Loucy (cell line): Measurements from ENCODE around the gene KRTAP1-4.

Source experiments
- H2AFZ ChIP-seq: fragments of 200-600 bp; sonication (generic); 2 replicates; pipeline ENCODE4 v1.6.0; 2016; ENCODE audit warnings: antibody characterized with exemption, mild to moderate bottlenecking, low read length, moderate library complexity
- H3F3A ChIP-seq: fragments of 200-600 bp; 2 replicates; pipeline ENCODE4 v1.6.0; 2016; ENCODE audit warnings: antibody characterized with exemption, low read depth, mild to moderate bottlenecking
- H3K27me3 ChIP-seq: fragments of 200-600 bp; sonication (generic); 2 replicates; pipeline ENCODE4 v1.6.1; 2014; ENCODE audit warnings: low read length, mild to moderate bottlenecking; ENCODE audit not compliant: insufficient read depth, poor library complexity, severe bottlenecking
- H3K36me3 ChIP-seq: fragments of 200-600 bp; sonication (generic); 2 replicates; pipeline ENCODE4 v1.6.1; 2016; ENCODE audit warnings: low read length; ENCODE audit not compliant: insufficient read depth
- H3K4me1 ChIP-seq: fragments of 200-600 bp; sonication (generic); 2 replicates; pipeline ENCODE4 v1.5.1; 2014; ENCODE audit warnings: low read length, mild to moderate bottlenecking; ENCODE audit not compliant: insufficient read depth, poor library complexity, severe bottlenecking
- H3K4me2 ChIP-seq: fragments of 200-600 bp; sonication (generic); 2 replicates; pipeline ENCODE4 v1.6.0; 2014; ENCODE audit warnings: antibody characterized with exemption, low read length, low read depth, mild to moderate bottlenecking; ENCODE audit not compliant: poor library complexity, severe bottlenecking
- H3K4me3 ChIP-seq: fragments of 200-600 bp; sonication (generic); 2 replicates; pipeline ENCODE4 v1.5.1; 2014; ENCODE audit warnings: low read length, mild to moderate bottlenecking, mixed read lengths; ENCODE audit not compliant: poor library complexity, severe bottlenecking
- H3K79me2 ChIP-seq: fragments of 200-600 bp; sonication (generic); 2 replicates; pipeline ENCODE4 v1.6.1; 2014; ENCODE audit warnings: low read length; ENCODE audit not compliant: insufficient read depth
- H3K9ac ChIP-seq: fragments of 200-600 bp; sonication (generic); 2 replicates; pipeline ENCODE4 v1.6.0; 2014; ENCODE audit warnings: mild to moderate bottlenecking, low read depth, low read length, moderate library complexity; ENCODE audit not compliant: poor library complexity, severe bottlenecking
- H3K9me2 ChIP-seq: fragments of 200-600 bp; sonication (generic); replicated peaks from 2 replicates; pipeline ENCODE4 v1.6.1; 2016; ENCODE audit warnings: low read depth, low read length, mixed read lengths
- H3K9me3 ChIP-seq: fragments of 200-600 bp; sonication (generic); 2 replicates; pipeline ENCODE4 v1.6.1; 2014; ENCODE audit warnings: mild to moderate bottlenecking, antibody characterized with exemption, low read length, low read depth; ENCODE audit not compliant: insufficient read depth
- H4K20me1 ChIP-seq: fragments of 200-600 bp; sonication (generic); 2 replicates; pipeline ENCODE4 v1.6.0; 2014; ENCODE audit warnings: antibody characterized with exemption, low read length, mild to moderate bottlenecking; ENCODE audit not compliant: insufficient read depth, poor library complexity, severe bottlenecking
- CTCF ChIP-seq: fragments of 200-600 bp; sonication (generic); conservative IDR thresholded peaks from 2 replicates; pipeline ENCODE4 v1.5.1; 2014; ENCODE audit warnings: mild to moderate bottlenecking, antibody characterized with exemption, low read length
- EZH2phosphoT487 ChIP-seq: fragments of 200-600 bp; IDR thresholded peaks from 2 replicates; pipeline ENCODE4 v1.6.1; 2018; ENCODE audit warnings: antibody characterized with exemption, mild to moderate bottlenecking, moderate library complexity, borderline replicate concordance

KRTAP1-4 gene

GRCh38 chr17:41024697-41025096 is 5.3 kb downstream of the KRTAP1-4 start:
- Histone ChIP-seq H2AFZ (no peak overlapping the region), H3K4me1 (no peaks in the 10 kb centered on the region), H3K27me3 (no peaks in the 10 kb centered on the region), H3K4me3 (no peak overlapping the region), H3K79me2 (no peaks in the 10 kb centered on the region), H3K9me2 (no peaks in the 10 kb centered on the region), H3K36me3 (no peaks in the 10 kb centered on the region), H3K4me2 (no peak overlapping the region), H3K9me3 (no peaks in the 10 kb centered on the region), H4K20me1 (no peaks in the 10 kb centered on the region), H3F3A (no peaks in the 10 kb centered on the region), H3K9ac (no peak overlapping the region)
- TF ChIP-seq CTCF: no peak
- no peak for TF ChIP-seq EZH2phosphoT487

- no peak overlapping the region for H3K4me2 ChIP-seq
- no peak overlapping the region for H3K4me3 ChIP-seq
- no peaks in the 10 kb centered on the region for H3K27me3 ChIP-seq
- no peak overlapping the region for H2AFZ ChIP-seq
- H3K9ac ChIP-seq: no peak overlapping the region
- TF ChIP-seq CTCF: no peak
- no peak for TF ChIP-seq EZH2phosphoT487
- H3K36me3 ChIP-seq: no peaks in the 10 kb centered on the region
- no peaks in the 10 kb centered on the region for H4K20me1 ChIP-seq
- no peaks in the 10 kb centered on the region for H3K9me3 ChIP-seq
- H3F3A ChIP-seq: no peaks in the 10 kb centered on the region
- H3K9me2 ChIP-seq: no peaks in the 10 kb centered on the region
- H3K4me1 ChIP-seq: no peaks in the 10 kb centered on the region
- H3K79me2 ChIP-seq: no peaks in the 10 kb centered on the region
Measured at GRCh38 chr17:41020336-41020735, 9.7 kb downstream of the KRTAP1-4 start.

- Histone ChIP-seq H3K36me3 (no peaks in the 10 kb centered on the region), H3K79me2 (no peaks in the 10 kb centered on the region), H3K4me3 (no peak overlapping the region), H3K4me2 (no peak overlapping the region), H3K9ac (no peak overlapping the region), H2AFZ (no peak overlapping the region), H3K27me3 (no peaks in the 10 kb centered on the region), H3K9me3 (no peaks in the 10 kb centered on the region), H3K4me1 (no peaks in the 10 kb centered on the region), H4K20me1 (no peaks in the 10 kb centered on the region), H3F3A (no peaks in the 10 kb centered on the region), H3K9me2 (no peaks in the 10 kb centered on the region)
- TF ChIP-seq EZH2phosphoT487 (no peak), CTCF (no peak)
Measured at GRCh38 chr17:41019415-41019814, 10.6 kb downstream of the KRTAP1-4 start.
